Osteocyte (in vitro differentiated cells): ENCODE measurements around the gene ARL8B. TPM values are rescaled to one million over a fixed set of nuclear protein-coding genes. Genes with fewer than 3 reads are reported as not detected.

Experiments used
- DNase-seq: peaks from one replicate; pipeline ENCODE4 v3.0.0; 2021; ENCODE audit warnings: mixed read lengths; ENCODE audit not compliant: unreplicated experiment; ENCODE audit errors: extremely low spot score
- H3K27ac Mint-ChIP-seq: one replicate; pipeline ENCODE4 v1.8.0; 2021; ENCODE audit warnings: mild to moderate bottlenecking, mixed read lengths; ENCODE audit not compliant: unreplicated experiment
- H3K27me3 Mint-ChIP-seq: one replicate; pipeline ENCODE4 v1.8.0; 2021; ENCODE audit warnings: mixed read lengths; ENCODE audit not compliant: unreplicated experiment
- H3K36me3 Mint-ChIP-seq: one replicate; pipeline ENCODE4 v1.8.0; 2021; ENCODE audit warnings: mixed read lengths; ENCODE audit not compliant: unreplicated experiment
- H3K4me1 Mint-ChIP-seq: one replicate; pipeline ENCODE4 v1.8.0; 2021; ENCODE audit warnings: mixed read lengths; ENCODE audit not compliant: unreplicated experiment
- H3K4me3 Mint-ChIP-seq: one replicate; pipeline ENCODE4 v1.8.0; 2021; ENCODE audit warnings: mild to moderate bottlenecking, moderate library complexity, mixed read lengths; ENCODE audit not compliant: unreplicated experiment
- H3K9me3 Mint-ChIP-seq: one replicate; pipeline ENCODE4 v1.8.0; 2021; ENCODE audit warnings: mixed read lengths; ENCODE audit not compliant: unreplicated experiment
- total RNA-seq: library from RNA; stranded (reverse); gene quantifications from 2 replicates; pipeline ENCODE4 v1.2.1, GENCODE V29; 2021
- TF ChIP-seq, protein P1 (sequence below): fragments of 200-600 bp; sonication (generic); IDR thresholded peaks from 2 replicates; pipeline ENCODE4 v1.5.0; 2021; ENCODE audit warnings: antibody characterized with exemption, mild to moderate bottlenecking, moderate library complexity

The ARL8B gene
- total RNA-seq, 1 donor from 2014 or later: 86.0 TPM

DNA sequence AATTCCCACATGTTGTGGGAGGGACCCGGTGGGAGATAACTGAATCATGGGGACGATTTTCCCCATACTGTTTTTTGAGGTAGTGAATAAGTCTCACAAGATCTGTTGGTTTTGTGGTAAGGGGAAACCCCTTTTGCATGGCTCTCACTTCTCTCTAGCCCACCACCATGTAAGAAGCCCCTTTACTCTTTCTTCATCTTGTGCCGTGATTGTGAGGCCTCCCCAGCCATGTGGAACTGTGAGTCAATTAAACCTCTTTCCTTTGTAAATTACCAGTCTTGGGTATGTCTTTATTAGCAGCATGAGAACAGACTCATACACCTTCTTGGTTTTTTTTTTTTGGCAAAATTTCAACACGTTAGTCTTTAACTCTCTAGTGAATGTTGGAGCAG, 18.1 kb downstream of the ARL8B start:
- TF ChIP-seq, protein P1, sequence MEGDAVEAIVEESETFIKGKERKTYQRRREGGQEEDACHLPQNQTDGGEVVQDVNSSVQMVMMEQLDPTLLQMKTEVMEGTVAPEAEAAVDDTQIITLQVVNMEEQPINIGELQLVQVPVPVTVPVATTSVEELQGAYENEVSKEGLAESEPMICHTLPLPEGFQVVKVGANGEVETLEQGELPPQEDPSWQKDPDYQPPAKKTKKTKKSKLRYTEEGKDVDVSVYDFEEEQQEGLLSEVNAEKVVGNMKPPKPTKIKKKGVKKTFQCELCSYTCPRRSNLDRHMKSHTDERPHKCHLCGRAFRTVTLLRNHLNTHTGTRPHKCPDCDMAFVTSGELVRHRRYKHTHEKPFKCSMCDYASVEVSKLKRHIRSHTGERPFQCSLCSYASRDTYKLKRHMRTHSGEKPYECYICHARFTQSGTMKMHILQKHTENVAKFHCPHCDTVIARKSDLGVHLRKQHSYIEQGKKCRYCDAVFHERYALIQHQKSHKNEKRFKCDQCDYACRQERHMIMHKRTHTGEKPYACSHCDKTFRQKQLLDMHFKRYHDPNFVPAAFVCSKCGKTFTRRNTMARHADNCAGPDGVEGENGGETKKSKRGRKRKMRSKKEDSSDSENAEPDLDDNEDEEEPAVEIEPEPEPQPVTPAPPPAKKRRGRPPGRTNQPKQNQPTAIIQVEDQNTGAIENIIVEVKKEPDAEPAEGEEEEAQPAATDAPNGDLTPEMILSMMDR: no peak
- Mint-ChIP-seq H3K4me1 (peaks cover 41% of the 10 kb centered on the region), H3K27ac (peak overlapping the region; percentile 43), H3K27me3 (no peaks in the 10 kb centered on the region), H3K9me3 (peaks cover 17% of the 10 kb centered on the region), H3K36me3 (peaks cover 15% of the 10 kb centered on the region), H3K4me3 (no peak overlapping the region)
- no peak for DNase-seq

DNA sequence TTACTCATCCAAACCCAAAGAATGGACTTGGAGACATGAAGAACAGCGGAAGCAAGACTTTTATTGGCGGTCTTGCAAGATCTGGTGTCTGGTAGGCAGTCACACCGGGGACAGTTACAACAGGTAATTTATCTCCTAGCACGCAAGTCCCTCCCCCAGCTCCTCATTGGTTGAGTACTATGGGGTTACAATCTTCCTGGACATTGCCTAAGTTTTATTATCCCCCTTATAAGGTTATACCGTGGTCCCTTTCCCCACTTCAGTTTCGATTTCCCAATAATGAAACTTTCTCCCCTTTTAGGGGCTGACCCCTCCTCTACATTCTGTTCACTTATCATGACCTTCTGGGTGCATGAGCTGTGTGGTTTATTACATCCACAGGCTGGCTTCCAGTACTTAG, 18.7 kb downstream of the ARL8B start:
- H3K4me3 Mint-ChIP-seq: no peak overlapping the region
- H3K27ac Mint-ChIP-seq: no peak overlapping the region
- TF ChIP-seq, protein P1: no peak
- H3K27me3 Mint-ChIP-seq: no peaks in the 10 kb centered on the region
- no peak for DNase-seq
- H3K4me1 Mint-ChIP-seq: peaks cover 41% of the 10 kb centered on the region
- peaks cover 17% of the 10 kb centered on the region for H3K9me3 Mint-ChIP-seq
- H3K36me3 Mint-ChIP-seq: peaks cover 15% of the 10 kb centered on the region

DNA sequence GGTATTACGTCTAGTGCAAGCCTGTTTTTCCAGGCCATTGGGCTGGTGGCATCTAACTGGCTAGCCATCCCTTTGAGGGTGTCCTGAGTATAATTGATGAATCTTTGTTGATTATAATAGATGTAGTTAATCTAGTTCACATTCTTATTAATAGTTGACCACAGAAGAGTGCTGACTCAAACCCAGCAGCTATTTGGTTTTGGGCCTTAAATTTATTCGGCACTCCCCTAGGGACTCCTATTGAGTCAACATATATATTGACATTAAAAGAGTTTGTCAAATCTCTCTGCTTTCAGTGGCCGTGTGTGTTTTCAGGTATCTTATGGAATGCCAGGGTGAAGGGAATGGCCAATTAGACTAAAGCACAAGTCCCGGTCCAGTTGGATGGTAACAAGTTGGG, 19.7 kb downstream of the ARL8B start:
- H3K4me1 Mint-ChIP-seq: peaks cover 33% of the 10 kb centered on the region
- H3K27me3 Mint-ChIP-seq: no peaks in the 10 kb centered on the region
- peaks cover 15% of the 10 kb centered on the region for H3K36me3 Mint-ChIP-seq
- H3K9me3 Mint-ChIP-seq: peaks cover 17% of the 10 kb centered on the region
- TF ChIP-seq, protein P1: no peak
- H3K27ac Mint-ChIP-seq: no peak overlapping the region
- H3K4me3 Mint-ChIP-seq: no peak overlapping the region
- no peak for DNase-seq

DNA sequence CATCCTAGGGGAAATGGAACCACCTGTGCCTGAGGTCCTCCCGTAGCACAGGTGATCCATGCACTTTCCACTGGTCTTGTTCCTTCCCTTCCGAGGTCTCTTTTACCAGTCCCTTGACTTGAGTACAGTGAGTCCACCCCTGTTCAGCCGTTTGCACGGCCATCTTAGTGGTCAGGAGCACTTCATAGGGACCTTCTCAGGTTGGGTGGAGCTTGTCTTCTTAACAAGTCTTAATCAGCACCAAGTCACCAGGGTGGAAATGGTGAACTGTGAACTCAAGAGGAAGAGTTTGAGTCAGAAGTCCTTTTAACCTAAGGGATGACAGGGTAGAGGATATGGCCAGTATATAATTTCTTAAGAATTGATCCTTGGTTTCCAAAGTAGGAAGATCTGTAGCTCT, 21.4 kb downstream of the ARL8B start:
- H3K4me3 Mint-ChIP-seq: no peak overlapping the region
- H3K9me3 Mint-ChIP-seq: peaks cover 24% of the 10 kb centered on the region
- TF ChIP-seq, protein P1: no peak
- DNase-seq: no peak
- H3K27ac Mint-ChIP-seq: no peak overlapping the region
- H3K36me3 Mint-ChIP-seq: peaks cover 21% of the 10 kb centered on the region
- no peaks in the 10 kb centered on the region for H3K27me3 Mint-ChIP-seq
- H3K4me1 Mint-ChIP-seq: peaks cover 31% of the 10 kb centered on the region

DNA sequence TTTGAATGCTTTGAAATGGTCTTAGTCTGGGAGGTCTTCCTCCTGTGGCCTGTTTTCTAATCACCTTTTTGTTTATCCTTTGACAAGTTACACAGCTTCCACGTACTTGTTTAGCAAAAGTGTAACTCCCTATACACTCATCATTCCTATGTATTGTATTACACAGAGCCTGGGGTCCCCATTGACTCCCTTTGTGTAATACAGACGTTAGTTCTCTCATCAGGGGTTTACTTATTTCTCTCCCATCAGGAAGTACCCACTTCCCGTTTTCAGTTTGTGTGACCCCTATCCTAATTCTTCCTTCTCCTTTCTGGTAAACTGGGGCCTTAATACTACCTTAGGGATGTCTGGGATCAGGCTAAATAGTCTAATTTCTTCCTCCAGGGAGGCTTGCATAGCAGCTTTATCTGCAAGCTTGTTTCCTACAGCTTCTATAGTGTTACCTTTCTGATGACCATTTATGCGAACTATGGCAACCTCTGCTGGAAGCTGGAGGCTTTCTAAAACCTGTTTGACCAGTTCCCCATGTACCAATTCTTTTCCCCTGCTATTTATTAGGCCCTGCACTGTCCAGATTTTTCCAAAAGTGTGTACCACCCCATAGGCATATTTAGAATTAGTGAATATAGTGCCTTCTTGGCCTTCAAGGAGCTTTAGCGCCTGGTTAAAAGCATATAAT, 22.4 kb downstream of the ARL8B start:
- Mint-ChIP-seq H3K27me3 (no peaks in the 10 kb centered on the region), H3K4me3 (no peak overlapping the region), H3K27ac (no peak overlapping the region), H3K4me1 (peaks cover 24% of the 10 kb centered on the region), H3K36me3 (peaks cover 21% of the 10 kb centered on the region), H3K9me3 (peaks cover 24% of the 10 kb centered on the region)
- no peak for DNase-seq
- TF ChIP-seq, protein P1: no peak
